Cardiac fibroblast (primary cell): ENCODE data around the gene MAST3.

Source experiments
- DNase-seq, 2 donors: peaks; one replicate each; pipeline versions ENCODE4 v3.0.0 to v3.0.0-alpha.2; 2010; ENCODE audit warnings: low read depth in 2 of 2
- H3K4me3 ChIP-seq, 2 donors: replicated peaks in 1 of 2; 1 replicate in 1 of 2; 2 replicates in 1 of 2; pipeline ENCODE4 v1.5.1; 2011; ENCODE audit warnings: low read depth in 2 of 2, low read length in 2 of 2, mild to moderate bottlenecking in 2 of 2, moderate library complexity in 1 of 2
- TF ChIP-seq, protein P1 (sequence below): IDR thresholded peaks from one replicate; pipeline ENCODE4 v1.5.1; 2011; ENCODE audit warnings: low read depth, mild to moderate bottlenecking, low read length, inconsistent platforms

MAST3 gene

DNA sequence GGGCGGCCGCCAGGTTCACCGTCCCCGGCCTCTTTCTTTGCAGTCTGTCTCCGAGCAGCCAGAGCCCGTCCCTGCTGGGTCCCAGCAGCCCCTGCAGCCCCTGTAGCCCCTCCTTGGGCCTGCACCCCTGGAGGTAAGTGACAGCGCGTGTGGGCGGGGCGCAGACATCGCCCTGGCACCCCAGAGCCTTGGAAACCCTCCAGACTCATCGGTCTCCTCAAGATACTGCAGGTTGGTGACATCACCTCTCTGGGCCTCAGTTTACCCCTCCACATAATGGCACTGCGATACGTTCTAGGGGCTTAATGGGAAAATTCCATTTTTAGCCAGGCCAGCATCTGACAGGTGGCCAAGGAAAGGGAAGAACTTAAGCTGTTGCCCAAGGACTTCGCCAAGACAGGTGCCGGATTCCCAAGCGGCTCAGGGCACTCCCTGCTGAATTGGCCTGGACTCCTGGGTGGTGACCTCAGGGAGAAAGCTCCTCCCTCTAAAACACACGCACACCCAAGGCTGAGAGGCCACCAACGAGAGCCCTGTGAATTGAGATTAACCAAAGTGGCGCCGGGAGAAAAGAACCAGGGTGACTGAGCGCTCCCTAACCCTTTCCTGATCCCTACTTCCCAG is 13.1 kb downstream of the MAST3 start:
- H3K4me3 ChIP-seq, result peak overlapping the region; percentile 78 to 82
- TF ChIP-seq, protein P1, sequence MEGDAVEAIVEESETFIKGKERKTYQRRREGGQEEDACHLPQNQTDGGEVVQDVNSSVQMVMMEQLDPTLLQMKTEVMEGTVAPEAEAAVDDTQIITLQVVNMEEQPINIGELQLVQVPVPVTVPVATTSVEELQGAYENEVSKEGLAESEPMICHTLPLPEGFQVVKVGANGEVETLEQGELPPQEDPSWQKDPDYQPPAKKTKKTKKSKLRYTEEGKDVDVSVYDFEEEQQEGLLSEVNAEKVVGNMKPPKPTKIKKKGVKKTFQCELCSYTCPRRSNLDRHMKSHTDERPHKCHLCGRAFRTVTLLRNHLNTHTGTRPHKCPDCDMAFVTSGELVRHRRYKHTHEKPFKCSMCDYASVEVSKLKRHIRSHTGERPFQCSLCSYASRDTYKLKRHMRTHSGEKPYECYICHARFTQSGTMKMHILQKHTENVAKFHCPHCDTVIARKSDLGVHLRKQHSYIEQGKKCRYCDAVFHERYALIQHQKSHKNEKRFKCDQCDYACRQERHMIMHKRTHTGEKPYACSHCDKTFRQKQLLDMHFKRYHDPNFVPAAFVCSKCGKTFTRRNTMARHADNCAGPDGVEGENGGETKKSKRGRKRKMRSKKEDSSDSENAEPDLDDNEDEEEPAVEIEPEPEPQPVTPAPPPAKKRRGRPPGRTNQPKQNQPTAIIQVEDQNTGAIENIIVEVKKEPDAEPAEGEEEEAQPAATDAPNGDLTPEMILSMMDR, result no peak
- DNase-seq, result no peak

DNA sequence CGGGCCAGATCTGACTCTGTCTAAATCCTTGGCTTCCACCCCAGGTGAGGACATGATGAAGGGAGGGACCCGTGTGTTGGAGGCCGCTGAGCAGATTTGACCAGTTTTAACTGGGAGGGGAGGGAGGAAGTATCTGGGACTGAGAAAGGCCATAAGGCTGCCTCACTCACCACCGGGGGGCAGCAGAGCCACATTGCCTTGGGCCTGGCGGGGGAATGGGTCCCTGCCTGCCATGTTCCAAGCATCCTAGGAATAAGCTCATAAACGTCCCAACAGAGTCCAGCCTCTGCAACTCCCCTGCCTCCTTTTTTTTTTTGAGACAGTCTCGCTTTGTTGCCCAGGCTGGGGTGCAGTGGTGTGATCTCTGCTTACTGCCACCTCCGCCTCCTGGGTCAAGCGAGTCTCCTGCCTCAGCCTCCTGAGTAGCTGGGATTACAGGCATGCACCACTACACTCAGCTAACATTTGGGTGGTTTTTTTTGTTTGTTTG is 15.5 kb downstream of the MAST3 start:
- no peak overlapping the region for H3K4me3 ChIP-seq
- TF ChIP-seq, protein P1, result peak; percentile 98

DNA sequence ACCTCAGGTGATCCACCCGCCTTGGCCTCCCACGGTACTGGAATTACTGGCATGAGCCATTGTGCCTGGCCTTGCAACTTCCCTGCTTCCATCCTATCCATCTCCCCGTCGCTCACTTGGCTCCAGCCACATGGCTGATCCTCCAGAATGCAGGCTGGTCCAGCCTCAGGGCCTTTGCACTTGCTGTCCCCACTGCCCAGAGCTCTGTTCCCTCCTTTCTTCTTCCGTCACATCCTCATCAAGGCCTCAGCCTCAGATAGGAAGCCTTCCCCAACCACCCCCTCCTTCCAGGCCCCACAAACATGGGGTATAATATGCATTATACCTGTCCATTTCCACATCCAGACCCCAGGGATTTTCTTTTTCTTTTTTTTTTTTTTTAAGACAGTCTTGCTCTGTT is 16.2 kb downstream of the MAST3 start:
- TF ChIP-seq, protein P1, result no peak
- H3K4me3 ChIP-seq, result no peak overlapping the region
- DNase-seq, result no peak

More for the DNA sequence above, 15.5 kb downstream of the MAST3 start:
- peak; percentile 86 to 87 for DNase-seq

DNA sequence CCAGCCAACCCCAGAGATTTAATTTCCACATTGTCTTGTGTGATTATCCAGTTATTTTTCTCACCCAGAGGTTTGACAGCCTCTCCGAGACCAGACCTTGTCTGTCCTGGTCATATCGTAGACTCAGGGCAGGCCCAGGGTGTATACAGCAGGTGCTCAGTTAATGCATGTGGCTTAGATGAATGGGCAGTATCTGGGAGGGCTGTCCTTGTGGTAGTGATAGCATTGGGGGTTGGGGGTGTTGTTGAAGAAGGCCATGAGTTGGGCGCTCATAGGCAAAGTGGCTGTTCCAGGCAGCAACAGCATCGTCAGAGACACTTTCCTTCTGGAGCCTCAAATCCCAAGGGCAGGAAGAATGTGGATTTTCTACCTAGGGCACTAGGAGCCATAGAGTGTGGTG is 16.9 kb downstream of the MAST3 start:
- no peak for DNase-seq

DNA sequence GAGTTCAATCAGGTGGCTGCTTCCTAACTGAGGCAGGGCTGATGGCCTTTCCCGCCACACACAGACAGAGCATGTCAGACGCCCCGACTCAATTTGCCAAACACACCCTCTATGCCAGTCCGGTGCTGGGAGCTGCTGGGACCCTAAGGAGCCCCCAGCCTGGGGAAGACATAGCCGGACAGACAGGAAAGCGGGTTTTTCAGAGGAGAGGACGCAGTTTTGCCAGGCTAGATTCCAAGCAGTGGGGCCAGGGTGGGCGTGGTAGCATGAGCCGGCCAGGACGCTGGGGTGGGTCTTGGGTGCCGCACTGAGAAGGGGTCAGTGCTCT is 19.8 kb downstream of the MAST3 start:
- TF ChIP-seq, protein P1, result no peak
- no peak for DNase-seq
- H3K4me3 ChIP-seq, result peak overlapping the region; percentile 34 to 40

More for the DNA sequence above, 16.9 kb downstream of the MAST3 start:
- TF ChIP-seq, protein P1, result no peak
- no peak overlapping the region for H3K4me3 ChIP-seq

DNA sequence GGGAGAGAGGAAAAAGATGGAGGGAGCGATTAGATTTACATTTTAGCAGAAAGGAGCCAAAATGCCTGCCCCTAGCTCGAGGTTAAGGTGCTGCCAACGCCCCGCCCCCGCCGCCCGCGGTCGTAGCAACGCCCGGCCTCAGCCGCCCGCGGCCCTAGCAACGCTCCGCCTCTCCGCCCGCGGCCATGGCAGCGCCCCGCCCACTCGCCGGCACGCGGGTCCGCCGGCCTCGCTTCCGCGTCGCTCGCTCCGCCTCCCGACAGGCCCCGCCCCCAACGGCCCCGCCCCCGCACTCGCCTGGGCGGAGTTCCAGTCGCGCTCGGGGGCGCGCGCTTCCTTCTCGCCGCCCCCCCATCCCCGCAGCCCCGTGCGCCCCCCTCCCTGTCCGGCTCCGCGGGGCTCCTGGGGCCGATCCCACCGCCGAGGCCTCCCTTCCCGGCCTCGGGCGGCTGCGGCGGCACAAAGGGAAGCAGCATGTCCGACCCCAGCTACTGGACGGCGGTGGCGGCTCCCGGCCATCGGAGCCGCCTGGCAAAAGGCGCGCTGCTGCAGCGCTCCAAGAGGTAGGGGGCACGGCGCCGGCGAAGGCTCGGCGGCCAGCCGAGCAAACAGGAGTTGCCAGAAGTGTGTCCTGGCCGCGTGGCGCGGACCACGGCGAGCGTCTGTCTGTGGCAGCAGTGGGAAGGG is 20.3 kb downstream of the MAST3 start:
- TF ChIP-seq, protein P1, result no peak

More for the DNA sequence above, 20.3 kb downstream of the MAST3 start:
- H3K4me3 ChIP-seq, result peak overlapping the region; percentile 61 to 65
- DNase-seq, result peak; percentile 80 to 90
